ENCODE results near the gene BEST4.
"Not testable (repeated sequence)": the region's sequence is repeated elsewhere in the genome, so short reads cannot be mapped to it uniquely, and the experiment has no call there.

The BEST4 gene

GRCh38 chr1:44776730-44777068 is 11.3 kb downstream of the BEST4 start:
- no peak for DNase-seq

- DNase-seq: no peak
These were observed 11.8 kb downstream of the BEST4 start for GRCh38 chr1:44775930-44776729.

GRCh38 chr1:44775078-44775929 is 12.7 kb downstream of the BEST4 start, which contains the start of gene RPS8:
Gene RPS8, plus strand, starts transcription at chr1:44775540. Its CDS starts 57 bp downstream, at chr1:44775597.
- DNase-seq: peak; percentile 71

GRCh38 chr1:44766421-44766820 is 21.5 kb downstream of the BEST4 start:
- not testable (repeated sequence) for DNase-seq

- DNase-seq: no peak
These were observed 27.1 kb downstream of the BEST4 start for GRCh38 chr1:44760876-44761275.

GRCh38 chr1:44759077-44759476 is 28.9 kb downstream of the BEST4 start:
- DNase-seq: no peak

- no peak for DNase-seq
These were observed 30.6 kb downstream of the BEST4 start for GRCh38 chr1:44757420-44757819.

GRCh38 chr1:44747878-44748277 is 40.1 kb downstream of the BEST4 start:
- DNase-seq: no peak

GRCh38 chr1:44743211-44743610 is 44.8 kb downstream of the BEST4 start:
- DNase-seq: no peak

GRCh38 chr1:44740179-44740617 is 47.8 kb downstream of the BEST4 start:
- DNase-seq: no peak

- peak; percentile 74 for DNase-seq
These were observed 48.4 kb downstream of the BEST4 start, which contains the start of gene KIF2C for GRCh38 chr1:44739307-44740178. Gene KIF2C, plus strand, starts transcription at chr1:44739837. Its CDS starts 96 bp downstream, at chr1:44739933.

- DNase-seq: not testable (repeated sequence)
These were observed 49.0 kb downstream of the BEST4 start for GRCh38 chr1:44738953-44739306.

GRCh38 chr1:44735992-44736391 is 52.0 kb downstream of the BEST4 start:
- no peak for DNase-seq

GRCh38 chr1:44733784-44734183 is 54.2 kb downstream of the BEST4 start:
- no peak for DNase-seq
